Aorta (tissue), 5 donors: ENCODE measurements around the gene CDC27. TPM values are rescaled to one million over a fixed set of nuclear protein-coding genes. Genes with fewer than 3 reads are reported as not detected.
"Not testable (repeated sequence)": the region's sequence is repeated elsewhere in the genome, so short reads cannot be mapped to it uniquely, and the experiment has no call there.

Source experiments
- ATAC-seq: fragments of 200-7000 bp; cut with Tn5 transposase; one replicate; pipeline ENCODE4 v1.9.1; 2022; ENCODE audit warnings: moderate library complexity; ENCODE audit not compliant: low FRiP score
- DNase-seq, 2 donors: peaks; one replicate each; pipeline ENCODE4 v3.0.0-alpha.2; 2020
- H3K27ac ChIP-seq, 2 donors: one replicate each; pipeline ENCODE4 v1.5.1; 2013; ENCODE audit warnings: low read length in 2 of 2, mild to moderate bottlenecking in 2 of 2, moderate library complexity in 2 of 2, control low read depth in 1 of 2, inconsistent platforms in 1 of 2, low read depth in 1 of 2
- H3K27me3 ChIP-seq, 2 donors: one replicate each; pipeline ENCODE4 v1.6.1; 2013; ENCODE audit warnings: control low read depth in 1 of 2, low read length in 1 of 2, mild to moderate bottlenecking in 1 of 2, moderate library complexity in 1 of 2; ENCODE audit not compliant: insufficient read depth in 2 of 2, control insufficient read depth in 1 of 2
- H3K36me3 ChIP-seq, 2 donors: one replicate each; pipeline ENCODE4 v1.6.1; 2013; ENCODE audit warnings: control low read depth in 1 of 2, low read length in 1 of 2, mild to moderate bottlenecking in 1 of 2; ENCODE audit not compliant: insufficient read depth in 2 of 2, control insufficient read depth in 1 of 2
- H3K4me1 ChIP-seq, 2 donors: one replicate each; pipeline ENCODE4 v1.6.1; 2013; ENCODE audit warnings: low read length in 2 of 2, control low read depth in 1 of 2, mild to moderate bottlenecking in 1 of 2, moderate library complexity in 1 of 2; ENCODE audit not compliant: insufficient read depth in 2 of 2, control insufficient read depth in 1 of 2
- H3K4me3 ChIP-seq, 2 donors: one replicate each; pipeline ENCODE4 v1.5.1; 2013; ENCODE audit warnings: low read length in 2 of 2, control low read depth in 1 of 2, mild to moderate bottlenecking in 1 of 2
- H3K9me3 ChIP-seq: one replicate; pipeline ENCODE4 v1.6.1; 2013; ENCODE audit warnings: mild to moderate bottlenecking, low read length; ENCODE audit not compliant: control insufficient read depth
- whole genome bisulfite sequencing, 2 donors: extraction: QIAGEN DNeasy Blood & Tissue Kit; methylation state at CpG; one replicate each; pipeline ENCODE4 v1.1.7; 2013; 5-methylcytosine and 5-hydroxymethylcytosine counted together
- intact Hi-C, 2 donors: fragments of 100-400 bp; cut with DNase I; formaldehyde crosslinking; loops; one replicate each; pipeline versions ENCODE4 v1.14.2 to v1.15.0; 2022
- polyA plus RNA-seq, 2 donors: library from polyadenylated mRNA; stranded (reverse); fragments of 200-250 nt; gene quantifications; one replicate each; pipeline ENCODE4 v1.2.3, GENCODE V29; 2013
- total RNA-seq, 2 donors: library from RNA; stranded (reverse); fragmentation: NEBNext Ultra II Directional; extraction: Animal tissue kit (Norgen Biotek cat#: 25700); gene quantifications; one replicate each; pipeline ENCODE4 v1.2.1, GENCODE V29; 2021
- donor health status: healthy with polysubstance abuse.
- donor health status: Bipolar disorder and iron deficiency.
- donor health status: DM: no; HTN: no; CAD: no.
- donor health status: DM: no; HTN: no; CAD: no.
- donor health status: DM: yes; HTN: yes; CAD: no.

Gene CDC27
- total and polyA plus RNA-seq, 4 donors, result 12.1 to 123 (median 66.3) TPM

GRCh38 chr17:47159315-47159714 is 29.8 kb downstream of the CDC27 start:
- no peaks in the 10 kb centered on the region for H3K9me3 ChIP-seq
- no peaks in the 10 kb centered on the region for H3K4me1 ChIP-seq
- no peak overlapping the region for H3K27ac ChIP-seq
- 95 to 97% methylated on average over 18 of the region's 18 CpGs for WGBS, 2 donors
- H3K27me3 ChIP-seq, result no peaks in the 10 kb centered on the region
- intact Hi-C loops, result no loop called here
- no peak overlapping the region for H3K4me3 ChIP-seq
- DNase-seq (no peak), ATAC-seq (no peak)
- peaks cover 0 to 6% of the 10 kb centered on the region in 2 donors for H3K36me3 ChIP-seq

- Histone ChIP-seq H3K36me3 (peaks cover 0 to 2% of the 10 kb centered on the region in 2 donors), H3K4me1 (no peaks in the 10 kb centered on the region), H3K4me3 (no peak overlapping the region), H3K9me3 (no peaks in the 10 kb centered on the region), H3K27ac (no peak overlapping the region), H3K27me3 (no peaks in the 10 kb centered on the region)
- intact Hi-C loops, result no loop called here
- 83 to 85% methylated on average over 6 of the region's 6 CpGs for WGBS, 2 donors
- DNase-seq (no peak), ATAC-seq (no peak)
Observed at GRCh38 chr17:47145351-47145750, 43.7 kb downstream of the CDC27 start.

- H3K27me3 ChIP-seq, result no peaks in the 10 kb centered on the region
- ATAC-seq, result no peak
- H3K27ac ChIP-seq, result no peak overlapping the region
- intact Hi-C loops, result no loop called here
- no peaks in the 10 kb centered on the region for H3K9me3 ChIP-seq
- 91 to 95% methylated on average over 1 of the region's 1 CpG for WGBS, 2 donors
- no peak for DNase-seq
- H3K4me3 ChIP-seq, result no peak overlapping the region
- H3K36me3 ChIP-seq, result peaks cover 0 to 5% of the 10 kb centered on the region in 2 donors
- H3K4me1 ChIP-seq, result no peaks in the 10 kb centered on the region
Observed at GRCh38 chr17:47135235-47135634, 53.9 kb downstream of the CDC27 start.

GRCh38 chr17:47134354-47134753 is 54.7 kb downstream of the CDC27 start:
- H3K27ac ChIP-seq, intact Hi-C loops, H3K9me3 ChIP-seq, H3K36me3 ChIP-seq, ATAC-seq, DNase-seq, H3K4me3 ChIP-seq, H3K4me1 ChIP-seq, H3K27me3 ChIP-seq: not testable (repeated sequence)
- 91 to 93% methylated on average over 5 of the region's 5 CpGs for whole genome bisulfite sequencing, 2 donors

- H3K4me3 ChIP-seq, result no peak overlapping the region
- ATAC-seq (no peak), DNase-seq (no peak)
- no peaks in the 10 kb centered on the region for H3K9me3 ChIP-seq
- H3K27ac ChIP-seq, result no peak overlapping the region
- no peaks in the 10 kb centered on the region for H3K27me3 ChIP-seq
- intact Hi-C loops, result no loop called here
- H3K36me3 ChIP-seq, result peaks cover 0 to 3% of the 10 kb centered on the region in 2 donors
- WGBS, 2 donors, result 98 to 100% methylated on average over 3 of the region's 3 CpGs
- no peaks in the 10 kb centered on the region for H3K4me1 ChIP-seq
Observed at GRCh38 chr17:47131761-47132160, 57.3 kb downstream of the CDC27 start.

GRCh38 chr17:47126835-47127234 is 62.3 kb downstream of the CDC27 start:
- H3K9me3 ChIP-seq, H3K27ac ChIP-seq, H3K4me3 ChIP-seq, ATAC-seq, H3K27me3 ChIP-seq, DNase-seq, H3K36me3 ChIP-seq, H3K4me1 ChIP-seq, intact Hi-C loops: not testable (repeated sequence)
- WGBS, 2 donors, result 95% methylated on average over 3 of the region's 3 CpGs

GRCh38 chr17:47123262-47123661 is 65.8 kb downstream of the CDC27 start:
- H3K4me3 ChIP-seq, DNase-seq, H3K27ac ChIP-seq, H3K36me3 ChIP-seq, H3K4me1 ChIP-seq, intact Hi-C loops, H3K27me3 ChIP-seq, ATAC-seq, H3K9me3 ChIP-seq: not testable (repeated sequence)
- 56 to 69% methylated on average over 2 of the region's 2 CpGs for WGBS, 2 donors

GRCh38 chr17:47120521-47121095 is 68.5 kb downstream of the CDC27 start:
- no peaks in the 10 kb centered on the region for H3K27me3 ChIP-seq
- H3K36me3 ChIP-seq, result peaks cover 0 to 1% of the 10 kb centered on the region in 2 donors
- ATAC-seq, result no peak
- no peak for DNase-seq
- intact Hi-C loops, result no loop called here
- H3K4me3 ChIP-seq, result no peak overlapping the region
- no peak overlapping the region for H3K27ac ChIP-seq
- H3K9me3 ChIP-seq, result no peaks in the 10 kb centered on the region
- 83 to 91% methylated on average over 5 of the region's 5 CpGs for WGBS, 2 donors
- H3K4me1 ChIP-seq, result no peaks in the 10 kb centered on the region

- ATAC-seq (no peak), DNase-seq (no peak)
- H3K4me1 ChIP-seq, result no peaks in the 10 kb centered on the region
- no peak overlapping the region for H3K27ac ChIP-seq
- H3K9me3 ChIP-seq, result no peaks in the 10 kb centered on the region
- intact Hi-C loops, result no loop called here
- peaks cover 0 to 1% of the 10 kb centered on the region in 2 donors for H3K36me3 ChIP-seq
- H3K27me3 ChIP-seq, result no peaks in the 10 kb centered on the region
- 48 to 53% methylated on average over 2 of the region's 2 CpGs for WGBS, 2 donors
- no peak overlapping the region for H3K4me3 ChIP-seq
Observed at GRCh38 chr17:47119746-47120520, 69.2 kb downstream of the CDC27 start.
